ENCODE measurements around the gene LRP8.

Gene LRP8

GRCh38 chr1:53365437-53366063 is 37.7 kb upstream of the LRP8 start:
- no peak overlapping the region for H2AK5ac ChIP-seq (ENCODE audit: low read depth, low read length)
- H3K4me1 ChIP-seq (ENCODE audit: control insufficient read depth in 2 of 2, insufficient read depth in 1 of 2, low read depth in 1 of 2, low read length in 2 of 2), result peaks cover 0 to 9% of the 10 kb centered on the region in 2 donors
- peak overlapping the region; percentile 8 for H3K18ac ChIP-seq (ENCODE audit: low read length)
- H3K27ac ChIP-seq (replicated peaks; ENCODE audit: low read length), result no peak overlapping the region
- H3K79me1 ChIP-seq (ENCODE audit: low read depth, low read length), result no peaks in the 10 kb centered on the region
- H2BK120ac ChIP-seq (ENCODE audit: low read depth, low read length), result no peak overlapping the region
- no peak overlapping the region for H2BK5ac ChIP-seq (ENCODE audit: low read length)
- WGBS, 2 donors (ENCODE audit: extremely low coverage in 2 of 2, insufficient read length in 2 of 2, insufficient replicate concordance in 1 of 2), result no CpG with 5 or more reads among the region's 12 CpGs
- no peak for DNase-seq (ENCODE audit: low spot score)
- H2BK12ac ChIP-seq (ENCODE audit: low read length), result no peak overlapping the region
- no peak overlapping the region for H3K4me3 ChIP-seq (ENCODE audit: low read length in 2 of 2)
- no peak overlapping the region for H2BK15ac ChIP-seq (ENCODE audit: low read length)
- no peak overlapping the region for H3K4ac ChIP-seq (ENCODE audit: low read length)
- no peak overlapping the region for H4K91ac ChIP-seq (ENCODE audit: low read depth, low read length, poor library complexity)
- peaks cover 0 to 2% of the 10 kb centered on the region in 2 donors for H3K9me3 ChIP-seq (replicated peaks in 1 of 2; ENCODE audit: control insufficient read depth in 2 of 2, insufficient read depth in 1 of 2, low read depth in 1 of 2, low read length in 2 of 2)
- H4K8ac ChIP-seq (ENCODE audit: low read depth, low read length), result no peak overlapping the region
- no peak overlapping the region for H3K23ac ChIP-seq (ENCODE audit: low read depth, low read length, poor library complexity)
- H3K36me3 ChIP-seq (replicated peaks in 1 of 2; ENCODE audit: control insufficient read depth in 2 of 2, insufficient read depth in 2 of 2, low read length in 2 of 2), result no peaks in the 10 kb centered on the region
- no peak overlapping the region for H3K14ac ChIP-seq (ENCODE audit: low read length)
- peaks cover 0 to 27% (median 0%) of the 10 kb centered on the region in 3 experiments for H3K27me3 ChIP-seq (ENCODE audit: control insufficient read depth in 3 of 3, insufficient read depth in 3 of 3, low read depth in 1 of 3, low read length in 3 of 3)
- H3K9ac ChIP-seq (ENCODE audit: low read depth, low read length, poor library complexity), result no peak overlapping the region
- no peak overlapping the region for H2AFZ ChIP-seq (ENCODE audit: low read length)
- no peak overlapping the region for H3K4me2 ChIP-seq (ENCODE audit: insufficient read depth, low read length, poor library complexity, severe bottlenecking)

- Histone ChIP-seq H4K91ac (ENCODE audit: low read depth, low read length, poor library complexity) (peak overlapping the region; percentile 98), H3K4me1 (ENCODE audit: control insufficient read depth in 2 of 2, insufficient read depth in 1 of 2, low read depth in 1 of 2, low read length in 2 of 2) (peaks cover 0 to 9% of the 10 kb centered on the region in 2 donors), H3K4me3 (ENCODE audit: low read length in 2 of 2) (no peak overlapping the region), H3K23ac (ENCODE audit: low read depth, low read length, poor library complexity) (no peak overlapping the region), H3K9ac (ENCODE audit: low read depth, low read length, poor library complexity) (no peak overlapping the region), H2BK12ac (ENCODE audit: low read length) (peak overlapping the region; percentile 30), H3K36me3 (replicated peaks in 1 of 2; ENCODE audit: control insufficient read depth in 2 of 2, insufficient read depth in 2 of 2, low read length in 2 of 2) (no peaks in the 10 kb centered on the region), H3K9me3 (replicated peaks in 1 of 2; ENCODE audit: control insufficient read depth in 2 of 2, insufficient read depth in 1 of 2, low read depth in 1 of 2, low read length in 2 of 2) (peaks cover 0 to 2% of the 10 kb centered on the region in 2 donors), H3K4ac (ENCODE audit: low read length) (no peak overlapping the region), H3K79me1 (ENCODE audit: low read depth, low read length) (no peaks in the 10 kb centered on the region), H2AK5ac (ENCODE audit: low read depth, low read length) (peak overlapping the region; percentile 58), H2BK15ac (ENCODE audit: low read length) (peak overlapping the region; percentile 60), H3K4me2 (ENCODE audit: insufficient read depth, low read length, poor library complexity, severe bottlenecking) (no peak overlapping the region), H2BK5ac (ENCODE audit: low read length) (peak overlapping the region; percentile 43), H2BK120ac (ENCODE audit: low read depth, low read length) (peak overlapping the region; percentile 88), H2AFZ (ENCODE audit: low read length) (no peak overlapping the region), H3K27ac (replicated peaks; ENCODE audit: low read length) (no peak overlapping the region), H3K27me3 (ENCODE audit: control insufficient read depth in 3 of 3, insufficient read depth in 3 of 3, low read depth in 1 of 3, low read length in 3 of 3) (peaks cover 0 to 17% (median 0%) of the 10 kb centered on the region in 3 experiments), H3K14ac (ENCODE audit: low read length) (peak overlapping the region; percentile 41), H3K18ac (ENCODE audit: low read length) (peak overlapping the region; percentile 62), H4K8ac (ENCODE audit: low read depth, low read length) (no peak overlapping the region)
- no peak for DNase-seq (ENCODE audit: low spot score)
- WGBS, 2 donors (ENCODE audit: extremely low coverage in 2 of 2, insufficient read length in 2 of 2, insufficient replicate concordance in 1 of 2), result no CpG with 5 or more reads among the region's 9 CpGs
Observed at GRCh38 chr1:53362851-53363642, 35.2 kb upstream of the LRP8 start.

- Histone ChIP-seq H3K4me3 (ENCODE audit: low read length in 2 of 2) (no peak overlapping the region), H2BK5ac (ENCODE audit: low read length) (no peak overlapping the region), H3K18ac (ENCODE audit: low read length) (peak overlapping the region; percentile 44), H3K27ac (replicated peaks; ENCODE audit: low read length) (peak overlapping the region; percentile 48), H2AK5ac (ENCODE audit: low read depth, low read length) (no peak overlapping the region), H4K91ac (ENCODE audit: low read depth, low read length, poor library complexity) (no peak overlapping the region), H4K8ac (ENCODE audit: low read depth, low read length) (no peak overlapping the region), H2BK12ac (ENCODE audit: low read length) (no peak overlapping the region), H3K4ac (ENCODE audit: low read length) (no peak overlapping the region), H3K23ac (ENCODE audit: low read depth, low read length, poor library complexity) (no peak overlapping the region), H2BK15ac (ENCODE audit: low read length) (no peak overlapping the region), H3K9ac (ENCODE audit: low read depth, low read length, poor library complexity) (no peak overlapping the region), H3K4me1 (ENCODE audit: control insufficient read depth in 2 of 2, insufficient read depth in 1 of 2, low read depth in 1 of 2, low read length in 2 of 2) (peaks cover 0 to 9% of the 10 kb centered on the region in 2 donors), H3K9me3 (replicated peaks in 1 of 2; ENCODE audit: control insufficient read depth in 2 of 2, insufficient read depth in 1 of 2, low read depth in 1 of 2, low read length in 2 of 2) (peaks cover 0 to 2% of the 10 kb centered on the region in 2 donors), H2BK120ac (ENCODE audit: low read depth, low read length) (no peak overlapping the region), H3K14ac (ENCODE audit: low read length) (no peak overlapping the region), H3K4me2 (ENCODE audit: insufficient read depth, low read length, poor library complexity, severe bottlenecking) (no peak overlapping the region), H3K36me3 (replicated peaks in 1 of 2; ENCODE audit: control insufficient read depth in 2 of 2, insufficient read depth in 2 of 2, low read length in 2 of 2) (no peaks in the 10 kb centered on the region), H3K79me1 (ENCODE audit: low read depth, low read length) (no peaks in the 10 kb centered on the region), H3K27me3 (ENCODE audit: control insufficient read depth in 3 of 3, insufficient read depth in 3 of 3, low read depth in 1 of 3, low read length in 3 of 3) (peaks cover 0 to 10% (median 0%) of the 10 kb centered on the region in 3 experiments), H2AFZ (ENCODE audit: low read length) (no peak overlapping the region)
- WGBS, 2 donors (ENCODE audit: extremely low coverage in 2 of 2, insufficient read length in 2 of 2, insufficient replicate concordance in 1 of 2), result no CpG with 5 or more reads among the region's 2 CpGs
- DNase-seq (ENCODE audit: low spot score), result peak; percentile 26
Observed at GRCh38 chr1:53362270-53362669, 34.4 kb upstream of the LRP8 start.

GRCh38 chr1:53361541-53361961 is 33.7 kb upstream of the LRP8 start:
- H2BK12ac ChIP-seq (ENCODE audit: low read length), result no peak overlapping the region
- no peak overlapping the region for H3K14ac ChIP-seq (ENCODE audit: low read length)
- H2BK15ac ChIP-seq (ENCODE audit: low read length), result no peak overlapping the region
- peak overlapping the region; percentile 66 for H3K18ac ChIP-seq (ENCODE audit: low read length)
- H2AK5ac ChIP-seq (ENCODE audit: low read depth, low read length), result no peak overlapping the region
- no peaks in the 10 kb centered on the region for H3K79me1 ChIP-seq (ENCODE audit: low read depth, low read length)
- H2AFZ ChIP-seq (ENCODE audit: low read length), result no peak overlapping the region
- DNase-seq (ENCODE audit: low spot score), result no peak
- no peak overlapping the region for H3K23ac ChIP-seq (ENCODE audit: low read depth, low read length, poor library complexity)
- peaks cover 0 to 9% of the 10 kb centered on the region in 2 donors for H3K4me1 ChIP-seq (ENCODE audit: control insufficient read depth in 2 of 2, insufficient read depth in 1 of 2, low read depth in 1 of 2, low read length in 2 of 2)
- no peak overlapping the region for H3K27ac ChIP-seq (replicated peaks; ENCODE audit: low read length)
- H4K8ac ChIP-seq (ENCODE audit: low read depth, low read length), result no peak overlapping the region
- no peak overlapping the region for H2BK5ac ChIP-seq (ENCODE audit: low read length)
- H3K36me3 ChIP-seq (replicated peaks in 1 of 2; ENCODE audit: control insufficient read depth in 2 of 2, insufficient read depth in 2 of 2, low read length in 2 of 2), result no peaks in the 10 kb centered on the region
- H4K91ac ChIP-seq (ENCODE audit: low read depth, low read length, poor library complexity), result peak overlapping the region; percentile 41
- no peak overlapping the region for H3K9ac ChIP-seq (ENCODE audit: low read depth, low read length, poor library complexity)
- H2BK120ac ChIP-seq (ENCODE audit: low read depth, low read length), result no peak overlapping the region
- H3K27me3 ChIP-seq (ENCODE audit: control insufficient read depth in 3 of 3, insufficient read depth in 3 of 3, low read depth in 1 of 3, low read length in 3 of 3), result peaks cover 0 to 4% (median 0%) of the 10 kb centered on the region in 3 experiments
- H3K9me3 ChIP-seq (replicated peaks in 1 of 2; ENCODE audit: control insufficient read depth in 2 of 2, insufficient read depth in 1 of 2, low read depth in 1 of 2, low read length in 2 of 2), result peaks cover 2 to 3% of the 10 kb centered on the region in 2 donors
- H3K4me2 ChIP-seq (ENCODE audit: insufficient read depth, low read length, poor library complexity, severe bottlenecking), result no peak overlapping the region
- H3K4me3 ChIP-seq (ENCODE audit: low read length in 2 of 2), result no peak overlapping the region
- WGBS, 2 donors (ENCODE audit: extremely low coverage in 2 of 2, insufficient read length in 2 of 2, insufficient replicate concordance in 1 of 2), result no CpG with 5 or more reads among the region's 3 CpGs
- H3K4ac ChIP-seq (ENCODE audit: low read length), result no peak overlapping the region

All from neuronal stem cell (in vitro differentiated cells).